Activated T-cell treated with anti-CD3 and anti-CD28 coated beads for 24 hours (primary cell): Measurements from ENCODE around the gene POLR3K.
"Not testable (repeated sequence)": the region's sequence is repeated elsewhere in the genome, so short reads cannot be mapped to it uniquely, and the experiment has no call there.

Experiments used
- DNase-seq: peaks from one replicate; pipeline ENCODE4 v3.0.0-alpha.2; 2020; ENCODE audit warnings: low read depth

Gene POLR3K

DNA sequence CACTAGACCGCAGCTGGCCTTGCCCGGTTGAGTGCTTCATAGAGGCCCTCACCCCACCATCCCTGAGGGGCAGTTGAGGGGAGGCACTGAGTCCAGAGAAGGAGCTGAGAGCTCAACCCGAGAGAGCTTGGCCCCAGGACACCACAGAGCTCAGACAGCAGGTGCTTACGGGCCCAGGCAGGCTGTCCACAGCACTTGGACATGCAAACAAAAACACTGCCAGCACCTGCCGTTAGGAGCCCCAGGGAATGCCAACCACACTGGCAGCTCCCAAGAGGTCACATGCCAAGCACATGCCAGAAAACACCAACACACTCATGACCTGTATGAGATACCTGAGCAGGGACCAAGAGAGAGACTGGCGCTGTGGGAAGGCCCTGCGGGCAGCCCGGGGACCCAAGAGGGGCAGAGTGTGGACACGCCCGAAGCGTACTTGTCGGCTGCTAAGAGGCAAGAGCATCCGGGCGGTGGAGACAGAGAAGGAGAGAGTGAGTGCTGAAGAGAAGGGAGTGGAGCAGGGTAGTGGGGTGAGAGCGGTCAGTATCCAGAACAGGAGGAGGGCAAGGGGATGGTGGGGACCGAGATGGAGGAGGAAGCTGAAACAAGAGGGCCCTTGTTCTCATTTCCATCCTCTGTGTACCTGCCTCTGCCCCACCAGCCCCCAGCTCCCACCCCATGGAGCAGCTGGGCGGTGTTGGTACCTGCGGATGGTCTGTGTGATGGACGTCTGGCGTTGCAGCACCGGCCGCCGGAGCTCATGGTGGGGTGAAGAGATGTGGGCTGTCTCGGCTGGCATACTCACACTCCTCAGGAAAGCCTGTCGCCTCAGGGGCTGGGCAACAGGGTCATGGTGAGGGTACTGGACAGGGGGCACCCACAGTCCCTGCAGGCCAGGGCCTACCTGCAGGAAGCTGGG lies 10.8 kb upstream of the POLR3K start:
- DNase-seq = no peak

DNA sequence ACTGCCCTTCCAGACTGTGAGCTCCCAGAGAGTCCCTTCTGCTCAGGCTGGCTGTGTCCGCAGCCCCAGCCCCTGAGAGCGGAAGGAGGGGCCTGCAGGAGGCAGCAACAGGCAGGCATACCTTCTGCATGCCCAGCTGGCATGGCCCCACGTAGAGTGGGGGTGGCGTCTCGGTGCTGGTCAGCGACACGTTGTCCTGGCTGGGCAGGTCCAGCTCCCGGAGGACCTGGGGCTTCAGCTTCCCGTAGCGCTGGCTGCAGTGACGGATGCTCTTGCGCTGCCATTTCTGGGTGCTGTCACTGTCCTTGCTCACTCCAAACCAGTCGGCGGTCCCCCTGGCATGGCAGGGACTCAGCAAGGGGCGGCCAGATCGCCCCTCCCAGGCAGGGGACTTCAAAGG lies 10.1 kb upstream of the POLR3K start:
- no peak for DNase-seq

DNA sequence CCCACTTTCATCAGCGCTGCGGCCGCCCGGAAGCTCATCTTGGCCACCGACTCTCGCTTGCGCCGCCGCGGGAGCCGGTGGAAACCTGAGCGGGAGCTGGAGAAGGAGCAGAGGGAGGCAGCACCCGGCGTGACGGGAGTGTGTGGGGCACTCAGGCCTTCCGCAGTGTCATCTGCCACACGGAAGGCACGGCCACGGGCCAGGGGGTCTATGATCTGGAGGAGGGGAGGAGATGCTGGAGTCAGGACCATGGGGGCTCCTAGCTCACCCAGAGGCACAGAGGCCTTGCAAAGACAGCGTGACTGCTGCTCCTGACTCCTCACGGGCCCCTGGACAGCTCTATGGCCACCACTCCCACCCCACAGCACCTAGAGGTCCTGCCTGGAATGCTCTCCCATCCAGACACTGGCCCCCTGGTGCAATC lies 9.6 kb upstream of the POLR3K start:
- no peak for DNase-seq

DNA sequence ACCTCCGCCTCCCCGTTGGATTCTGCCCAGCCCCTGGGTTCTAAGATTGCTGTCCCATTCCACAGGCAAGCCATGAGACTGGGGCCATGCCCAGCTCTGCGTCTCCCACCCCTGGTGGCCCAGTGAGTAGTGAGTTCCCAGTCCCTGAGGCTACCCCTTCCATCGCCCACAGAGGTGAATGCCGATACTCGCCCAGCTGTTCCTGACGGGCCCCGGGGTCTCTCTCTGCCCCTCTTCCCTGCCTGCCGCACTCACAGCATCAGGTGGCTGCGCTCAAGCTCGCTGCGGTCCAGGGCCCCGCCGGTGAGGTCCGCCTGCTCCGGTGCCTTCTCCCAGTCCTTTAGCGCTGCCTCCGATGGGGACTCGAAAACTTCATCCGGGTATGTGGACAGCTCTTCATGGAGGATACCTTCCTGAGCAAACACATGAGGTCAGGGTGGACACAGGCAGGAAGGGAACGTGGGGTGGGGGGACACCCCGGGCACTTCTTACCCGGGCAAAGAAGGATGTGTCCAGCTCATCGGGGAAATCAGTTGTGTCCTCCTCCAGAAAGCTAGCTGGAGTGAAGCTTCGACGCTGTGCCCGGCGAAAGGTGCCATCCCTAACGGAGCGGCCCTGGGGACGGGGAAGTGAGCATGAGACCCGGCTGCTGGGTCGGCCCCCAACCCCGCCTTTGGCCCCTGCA lies 9.0 kb upstream of the POLR3K start:
- DNase-seq = no peak

DNA sequence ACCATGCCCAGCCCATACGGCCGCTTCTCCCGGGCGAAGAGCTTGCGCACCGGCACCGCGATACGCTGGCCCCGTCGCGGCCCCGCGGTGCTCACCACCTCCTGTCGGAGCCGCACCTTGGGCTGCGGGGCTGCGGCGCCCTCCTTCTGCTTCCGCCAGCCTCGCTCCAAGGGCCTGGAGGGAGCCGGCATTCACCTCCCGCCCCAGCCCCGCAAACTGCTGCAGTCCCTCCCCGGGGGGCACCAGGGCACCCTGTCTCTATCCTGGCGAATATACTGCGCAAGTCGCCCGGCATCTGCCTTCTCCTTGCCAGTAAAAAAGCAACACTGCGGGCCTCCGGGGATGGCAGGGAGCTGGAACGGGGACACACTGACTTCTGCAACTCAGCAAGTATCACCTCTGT lies 8.5 kb upstream of the POLR3K start:
- DNase-seq = no peak

DNA sequence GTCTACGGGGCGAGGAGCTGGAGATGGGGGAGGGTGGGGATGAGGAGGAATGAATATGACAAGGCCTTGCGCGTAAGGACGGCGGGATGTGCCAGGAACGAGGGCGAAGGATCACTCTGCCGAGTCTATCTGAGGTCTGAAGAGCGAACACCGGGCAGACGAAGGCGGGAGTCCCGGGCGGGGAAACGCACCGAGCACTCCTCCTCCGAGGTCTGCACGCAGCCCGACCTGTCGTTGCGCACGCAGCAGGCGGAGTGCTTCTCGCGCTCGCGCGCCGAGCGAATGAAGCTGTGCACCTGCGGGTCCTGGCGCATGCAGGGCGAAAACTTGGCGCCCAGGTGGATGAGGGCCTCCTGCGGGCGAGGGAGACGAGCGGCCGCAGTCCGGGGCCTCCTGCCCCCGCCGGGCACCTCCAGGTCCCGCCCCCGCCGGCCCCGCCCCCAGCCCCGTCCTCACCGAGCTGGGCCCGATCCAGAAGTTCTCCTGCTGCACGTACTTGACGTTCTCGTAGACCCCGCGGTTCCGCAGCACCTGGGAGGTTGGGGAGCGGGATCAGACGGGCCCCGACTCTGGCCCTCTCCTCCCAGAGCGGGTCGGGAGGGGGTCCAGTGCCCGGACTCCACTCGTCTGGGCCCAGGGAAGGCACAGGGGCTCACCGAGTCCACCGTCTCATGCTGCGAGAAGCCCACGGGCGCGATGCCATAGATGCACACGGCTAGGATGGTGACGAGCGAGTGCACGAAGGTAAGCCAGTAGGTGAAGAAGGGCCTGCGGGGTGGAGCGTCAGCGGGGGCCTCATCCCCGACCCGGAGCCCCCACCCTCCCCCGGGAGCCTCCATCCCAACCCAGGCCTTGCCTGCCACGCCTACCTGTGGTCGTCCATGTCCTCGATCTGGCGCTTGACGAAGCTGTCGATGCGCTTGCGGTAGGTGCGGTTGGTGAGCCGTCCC lies 7.8 kb upstream of the POLR3K start:
- DNase-seq = no peak

DNA sequence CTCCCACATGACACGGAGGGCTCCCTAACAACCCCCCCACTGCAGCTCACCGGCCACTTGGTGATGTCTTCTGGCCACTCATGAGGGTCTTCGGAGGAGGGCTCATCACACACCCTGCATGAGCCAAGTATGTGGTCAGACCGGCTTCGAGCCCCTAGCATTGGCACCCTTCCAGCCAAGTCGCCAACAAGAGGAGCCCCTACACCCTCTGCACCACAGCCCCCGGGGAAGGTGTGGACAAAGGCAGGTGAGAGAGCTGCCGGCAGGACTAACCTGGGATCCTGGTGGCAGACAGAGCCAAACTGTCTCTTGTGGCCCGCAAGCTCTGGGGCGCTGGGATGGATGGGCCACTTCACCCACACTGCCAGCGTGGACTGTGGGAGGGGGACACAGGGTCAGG lies 6.8 kb upstream of the POLR3K start:
- DNase-seq = no peak

DNA sequence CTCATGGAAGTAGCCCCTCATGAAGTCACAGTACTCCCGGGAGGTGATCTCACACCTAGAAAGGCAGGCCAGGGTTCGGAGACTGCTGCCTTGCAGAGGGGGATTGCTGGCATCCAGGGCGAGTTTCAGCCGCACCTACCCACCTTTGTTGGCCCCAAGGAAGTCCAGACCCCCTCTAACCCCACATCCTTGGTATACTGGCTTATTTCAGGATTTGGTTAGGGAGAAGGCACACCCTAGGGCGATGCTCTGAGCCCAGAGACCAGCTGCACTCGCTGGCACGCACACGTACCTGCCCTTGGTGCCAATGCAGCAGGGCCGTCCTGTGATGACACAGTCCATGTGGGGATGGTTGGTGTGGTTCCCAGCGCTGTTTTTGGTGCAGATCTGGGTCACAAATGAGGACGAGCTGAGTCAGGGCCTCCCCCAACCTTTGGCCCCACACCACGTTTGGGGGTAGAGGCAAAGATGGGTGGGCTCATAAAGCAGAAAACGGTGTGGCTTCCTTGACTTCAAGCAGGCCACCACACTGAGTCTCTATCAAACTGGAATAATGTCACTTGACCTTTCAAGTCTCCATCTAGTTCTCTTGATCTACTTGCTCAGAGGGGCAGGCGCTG lies 6.1 kb upstream of the POLR3K start:
- DNase-seq = no peak

DNA sequence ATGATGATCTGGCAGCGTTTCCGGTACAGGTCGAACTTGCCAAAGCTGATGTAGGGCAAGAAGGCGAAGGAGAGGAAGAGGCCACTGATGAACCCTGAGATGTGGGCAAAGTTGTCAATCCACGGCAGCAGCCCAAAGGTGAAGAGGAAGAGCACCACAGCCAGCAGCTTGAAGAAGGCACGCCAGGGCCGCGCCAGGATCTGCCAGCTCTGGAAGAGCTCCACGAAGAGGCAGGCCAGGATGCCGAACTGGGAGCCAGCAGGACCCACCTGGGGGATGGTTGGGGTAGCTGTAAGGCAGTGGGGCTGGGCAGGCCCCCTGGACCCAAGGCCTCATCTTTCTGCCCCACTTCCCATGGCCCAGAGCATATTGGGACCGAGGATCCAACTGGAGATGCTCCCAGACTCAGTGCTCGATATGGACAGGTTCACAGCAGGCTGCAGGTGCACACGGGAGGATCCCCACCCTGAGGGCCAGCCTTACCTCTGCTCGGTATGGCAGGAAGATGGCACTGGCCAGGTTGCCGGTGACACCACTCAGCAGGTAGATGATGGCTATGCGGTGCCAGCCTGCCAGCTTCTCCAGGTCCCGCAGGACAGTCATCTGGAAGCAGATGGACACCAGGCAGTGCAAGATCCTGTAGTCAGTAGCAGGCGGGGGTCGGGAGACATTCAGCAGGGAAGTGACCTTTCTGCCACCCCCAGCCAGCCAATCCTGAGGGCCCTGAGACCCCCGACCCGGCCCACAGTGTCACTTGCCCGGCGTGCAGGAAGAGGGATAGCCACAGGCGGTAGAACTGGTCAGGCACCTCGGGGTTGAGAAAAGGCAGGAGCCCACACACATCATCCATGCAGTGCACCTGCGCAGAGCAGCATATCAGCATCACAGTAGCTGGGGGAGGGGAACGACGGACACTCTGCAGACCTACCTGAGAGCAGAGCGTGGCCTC lies 5.4 kb upstream of the POLR3K start:
- DNase-seq = no peak

DNA sequence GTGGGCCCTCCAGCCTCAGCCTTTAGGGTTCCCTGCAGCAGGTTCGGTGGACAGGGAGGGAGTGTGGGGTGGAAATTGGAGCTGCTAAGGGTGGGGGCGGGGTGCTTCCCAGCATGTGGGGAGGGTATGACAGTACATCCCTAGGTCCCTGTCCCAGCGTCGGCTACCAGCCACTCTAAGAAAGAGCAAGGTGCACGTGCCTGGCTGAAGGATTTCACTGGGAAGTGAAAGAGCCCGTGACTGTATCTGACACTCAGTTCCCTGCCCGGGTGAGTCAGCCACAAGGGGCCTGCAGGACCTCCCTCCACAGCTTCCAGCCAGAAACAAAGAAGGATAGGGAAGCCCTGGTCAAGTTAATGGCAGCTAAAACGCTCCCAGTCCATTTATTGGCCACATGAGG lies 4.3 kb upstream of the POLR3K start:
- DNase-seq = no peak

DNA sequence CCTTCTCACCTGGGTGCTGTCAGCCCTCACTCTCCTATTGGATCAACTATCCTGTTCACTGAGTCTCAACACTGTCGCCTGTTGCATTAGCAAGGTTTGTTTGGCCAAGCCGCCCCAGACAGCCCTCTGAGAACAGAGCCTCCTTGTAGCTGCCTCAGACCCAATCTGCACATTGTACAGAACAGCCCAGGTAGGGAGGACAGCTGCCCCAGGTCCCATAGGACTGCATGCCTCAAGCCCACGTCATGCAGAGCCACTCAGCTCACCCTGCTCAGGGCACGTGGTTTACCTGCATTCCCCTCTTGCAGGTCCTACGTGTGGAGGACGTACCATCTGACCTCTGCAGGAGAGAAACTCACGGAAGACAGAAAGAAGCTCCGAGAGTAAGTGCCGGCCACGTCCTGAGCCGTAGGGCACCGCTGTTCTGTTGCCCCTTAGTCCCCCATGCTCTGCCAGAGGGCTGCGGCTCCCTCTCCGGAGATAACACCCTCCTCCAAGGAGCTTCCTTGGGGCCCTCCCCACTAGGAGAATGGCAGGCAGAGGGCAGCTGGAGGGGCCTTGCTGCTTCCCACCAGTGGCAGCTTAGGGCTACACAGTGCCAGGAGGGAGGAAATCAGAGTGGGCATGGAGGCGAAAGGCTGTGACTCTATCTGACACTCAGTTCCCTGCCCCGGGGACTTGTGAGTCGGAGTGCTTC lies 3.0 kb upstream of the POLR3K start:
- no peak for DNase-seq

DNA sequence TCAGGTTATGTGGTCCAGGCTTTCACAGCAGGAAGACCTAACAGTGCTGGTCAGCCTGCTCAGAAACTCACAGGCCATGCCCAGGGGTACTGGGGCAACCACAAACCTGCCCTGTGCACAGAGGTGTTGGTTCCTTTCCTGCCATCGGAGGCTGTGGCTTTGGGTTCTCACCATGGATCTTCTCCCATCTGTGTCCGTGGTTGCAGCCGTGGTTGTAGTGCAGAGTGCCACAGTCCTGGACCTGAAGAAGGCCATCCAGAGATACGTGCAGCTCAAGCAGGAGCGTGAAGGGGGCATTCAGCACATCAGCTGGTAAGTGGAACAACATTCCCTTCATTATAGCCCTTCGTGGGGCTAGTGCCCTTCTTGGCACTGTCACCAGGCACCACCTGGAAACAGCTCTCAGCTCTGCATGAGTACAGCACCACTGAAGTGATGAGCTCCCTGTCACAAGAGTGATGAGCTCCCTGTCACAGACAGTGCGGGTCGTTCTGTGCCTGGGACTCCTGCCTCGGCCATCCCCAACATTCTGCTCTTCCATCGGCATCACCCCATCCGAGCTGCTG lies 2.2 kb upstream of the POLR3K start:
- DNase-seq = no peak

DNA sequence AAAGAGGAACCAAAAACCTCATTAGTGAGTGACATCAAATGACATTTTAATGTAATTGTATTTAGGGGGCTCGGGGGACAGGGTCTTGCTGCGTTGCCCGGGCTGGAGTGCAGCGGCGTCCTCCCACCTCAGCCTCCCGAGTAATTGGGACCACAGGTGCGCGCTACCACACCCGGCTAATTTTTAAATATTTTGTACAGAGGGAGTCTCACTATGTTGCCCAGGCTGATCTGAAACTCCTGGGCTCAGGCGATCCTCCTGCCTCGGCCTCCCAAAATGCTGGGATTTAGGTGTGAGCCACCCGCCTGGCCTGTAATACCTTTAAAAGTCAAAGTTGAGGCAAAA lies 801 bp upstream of the POLR3K start:
- no peak for DNase-seq

DNA sequence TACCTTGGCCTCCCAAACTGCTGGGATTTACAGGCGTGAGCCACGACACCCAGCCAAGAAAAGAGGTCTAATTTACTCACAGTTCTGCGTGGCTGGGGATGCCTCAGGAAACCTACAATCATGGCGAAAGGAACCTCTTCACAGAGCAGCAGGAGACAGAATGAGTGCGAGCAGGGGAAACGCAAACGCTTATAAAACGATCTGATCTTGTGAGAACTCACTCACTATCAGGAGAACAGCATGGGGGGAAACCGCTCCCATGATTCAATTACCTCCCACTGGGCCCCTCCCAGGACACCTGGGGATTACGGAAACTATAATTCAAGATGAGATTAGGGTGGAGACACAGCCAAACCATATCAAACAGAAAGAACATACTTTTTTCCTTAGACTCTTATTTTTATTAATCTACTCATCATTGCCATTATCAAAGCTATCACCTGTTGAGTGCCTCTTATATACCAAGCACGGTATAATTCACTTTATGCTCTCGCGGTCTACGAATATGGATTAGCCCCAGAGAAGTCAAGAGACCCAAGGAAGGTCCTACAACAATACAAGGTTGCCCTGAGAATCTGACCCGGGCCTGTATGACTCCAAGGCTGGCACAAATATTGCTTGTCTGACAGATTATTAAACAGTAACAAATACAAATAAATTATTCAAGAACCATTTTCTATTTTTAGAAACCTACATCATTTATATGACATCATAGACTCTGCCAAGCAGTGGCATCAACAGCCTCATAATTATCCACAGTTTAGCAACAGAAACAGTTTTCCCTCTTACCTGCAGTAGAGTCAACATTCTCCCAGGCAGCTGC lies 2.4 kb downstream of the POLR3K start:
- DNase-seq = no peak

DNA sequence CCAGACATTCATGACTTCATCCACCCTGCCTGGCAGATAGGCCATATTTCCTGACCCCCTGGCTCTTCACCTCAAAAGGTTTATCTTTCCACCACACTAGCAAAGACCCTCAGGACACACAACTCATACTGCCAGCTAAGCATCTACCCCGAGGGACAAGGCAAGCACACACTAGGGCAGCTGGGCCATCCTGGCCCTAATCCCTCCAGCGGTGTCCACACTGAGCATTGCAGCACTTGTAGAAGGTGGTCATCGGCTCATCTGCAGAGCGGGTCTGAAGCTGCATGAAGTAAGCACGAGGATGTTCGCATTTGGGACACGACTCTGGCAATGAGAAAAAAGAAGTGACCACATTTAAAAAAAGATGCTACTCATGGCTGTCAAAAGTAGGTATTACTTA lies 6.2 kb downstream of the POLR3K start:
- DNase-seq = no peak

DNA sequence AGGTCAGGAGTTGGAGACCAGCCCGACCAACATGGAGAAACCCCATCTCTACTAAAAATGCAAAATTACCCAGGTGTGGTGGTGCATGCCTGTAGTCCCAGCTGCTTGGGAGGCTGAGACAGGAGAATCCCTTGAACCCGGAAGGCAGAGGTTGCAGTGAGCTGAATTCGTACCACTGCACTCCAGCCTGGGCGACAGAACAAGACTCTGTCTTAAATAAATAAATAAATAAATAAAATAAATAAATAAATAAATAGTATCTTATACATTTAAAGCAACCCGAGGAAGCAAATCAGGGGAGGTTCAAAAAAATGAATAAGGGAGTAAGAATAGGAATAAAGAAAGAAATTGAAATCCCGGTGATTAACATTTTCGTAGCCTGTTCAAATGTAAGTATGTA lies 6.9 kb downstream of the POLR3K start:
- DNase-seq = not testable (repeated sequence)

DNA sequence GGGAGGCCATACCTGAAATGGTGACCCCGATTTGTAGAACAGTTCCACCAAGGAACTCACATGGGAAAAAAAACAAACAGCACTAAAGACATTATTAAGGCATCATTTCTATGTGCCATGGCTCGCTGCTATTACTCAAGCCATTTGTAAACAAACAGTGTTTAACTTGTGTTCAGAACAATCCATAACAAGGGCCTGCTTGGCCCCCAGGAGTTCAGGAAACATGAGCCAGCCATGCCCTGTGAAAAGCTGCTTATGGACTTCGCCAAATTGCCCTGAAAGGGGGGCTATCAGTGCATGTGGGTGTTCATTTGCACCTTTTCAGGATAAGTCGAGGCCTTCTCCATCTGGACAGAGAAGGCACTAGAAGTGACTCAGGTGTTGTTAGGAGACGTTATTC lies 8.0 kb downstream of the POLR3K start:
- DNase-seq = no peak

DNA sequence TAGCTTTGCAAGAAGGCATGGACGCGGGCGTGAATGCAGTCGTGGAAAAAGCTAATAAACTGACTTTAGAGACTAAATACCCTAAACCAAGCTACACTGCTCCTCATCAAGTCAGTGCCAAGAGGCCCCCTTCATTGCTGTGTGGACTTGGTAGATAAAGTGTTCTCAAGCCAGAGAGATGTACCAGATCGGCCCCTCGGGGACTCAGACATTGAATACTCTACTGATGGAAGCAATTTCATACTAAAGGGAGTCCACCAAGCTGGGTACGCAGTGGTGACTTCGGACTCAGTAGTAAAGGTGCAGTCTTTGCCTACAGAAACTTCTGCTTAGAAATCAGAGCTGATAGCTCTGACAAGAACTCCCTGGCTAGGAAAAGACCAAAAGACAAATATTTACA lies 8.8 kb downstream of the POLR3K start:
- DNase-seq = no peak

DNA sequence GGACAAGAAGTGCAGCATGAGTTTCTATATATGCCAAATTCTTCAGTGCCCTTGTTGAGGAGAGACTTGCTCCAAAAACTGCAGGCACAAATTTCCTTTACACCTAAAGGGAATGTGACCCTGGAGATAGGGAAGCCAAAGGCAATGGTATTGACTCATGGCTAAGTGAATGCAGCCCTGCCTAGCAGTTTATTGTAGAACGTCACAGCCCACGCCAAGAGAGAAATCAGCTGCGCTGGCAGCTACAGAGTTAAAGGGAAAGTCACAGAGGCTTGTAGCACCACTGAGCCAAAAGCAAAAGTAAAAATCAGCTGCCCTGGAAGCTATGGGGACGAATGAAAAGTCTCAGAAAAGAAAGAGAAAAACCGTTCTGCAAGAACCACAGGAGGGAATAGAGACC lies 10.1 kb downstream of the POLR3K start:
- DNase-seq = no peak
